Fibroblast of villous mesenchyme (primary cell): ENCODE data around the gene USP7. TPM values are rescaled to one million over a fixed set of nuclear protein-coding genes. Genes with fewer than 3 reads are reported as not detected.
"Not testable (repeated sequence)": the region's sequence is repeated elsewhere in the genome, so short reads cannot be mapped to it uniquely, and the experiment has no call there.

Experiments
- DNase-seq: peaks from one replicate; pipeline ENCODE4 v3.0.0-alpha.2; 2010; ENCODE audit warnings: low read depth
- H3K4me3 ChIP-seq: 2 replicates; pipeline ENCODE4 v1.5.1; 2011; ENCODE audit warnings: low read depth, mild to moderate bottlenecking, low read length
- total RNA-seq: library from RNA; depleted of rRNA; stranded (reverse); fragments of >200 nt; gene quantifications from 2 replicates; pipeline ENCODE4 v1.2.3, GENCODE V29; 2012
- TF ChIP-seq, protein P1 (sequence below): IDR thresholded peaks from 2 replicates; pipeline ENCODE4 v1.5.1; 2012; ENCODE audit warnings: low read depth, mild to moderate bottlenecking, low read length; ENCODE audit not compliant: insufficient read depth

The USP7 gene
- total RNA-seq, 1 donor: 54.4 TPM

DNA sequence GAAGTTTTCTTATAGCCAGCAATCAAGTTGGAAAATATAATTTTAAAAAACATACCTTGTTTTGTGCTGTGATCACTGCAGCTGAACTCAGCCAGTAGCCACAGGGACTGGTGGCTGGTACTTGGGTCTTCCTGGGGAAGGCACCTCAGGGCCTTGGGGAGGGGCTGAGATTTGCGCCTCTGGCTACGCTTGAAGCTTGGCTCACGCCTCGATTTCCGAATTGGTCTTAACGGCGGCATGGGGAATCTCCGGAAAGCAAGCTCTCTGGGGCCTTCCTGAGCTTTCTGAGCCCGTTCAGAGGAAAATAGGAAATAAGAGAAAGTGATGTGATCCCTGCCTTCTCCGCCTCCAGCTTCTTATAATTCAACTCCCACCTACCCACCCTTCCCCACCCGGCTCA lies 11.3 kb upstream of the USP7 start:
- TF ChIP-seq, protein P1, sequence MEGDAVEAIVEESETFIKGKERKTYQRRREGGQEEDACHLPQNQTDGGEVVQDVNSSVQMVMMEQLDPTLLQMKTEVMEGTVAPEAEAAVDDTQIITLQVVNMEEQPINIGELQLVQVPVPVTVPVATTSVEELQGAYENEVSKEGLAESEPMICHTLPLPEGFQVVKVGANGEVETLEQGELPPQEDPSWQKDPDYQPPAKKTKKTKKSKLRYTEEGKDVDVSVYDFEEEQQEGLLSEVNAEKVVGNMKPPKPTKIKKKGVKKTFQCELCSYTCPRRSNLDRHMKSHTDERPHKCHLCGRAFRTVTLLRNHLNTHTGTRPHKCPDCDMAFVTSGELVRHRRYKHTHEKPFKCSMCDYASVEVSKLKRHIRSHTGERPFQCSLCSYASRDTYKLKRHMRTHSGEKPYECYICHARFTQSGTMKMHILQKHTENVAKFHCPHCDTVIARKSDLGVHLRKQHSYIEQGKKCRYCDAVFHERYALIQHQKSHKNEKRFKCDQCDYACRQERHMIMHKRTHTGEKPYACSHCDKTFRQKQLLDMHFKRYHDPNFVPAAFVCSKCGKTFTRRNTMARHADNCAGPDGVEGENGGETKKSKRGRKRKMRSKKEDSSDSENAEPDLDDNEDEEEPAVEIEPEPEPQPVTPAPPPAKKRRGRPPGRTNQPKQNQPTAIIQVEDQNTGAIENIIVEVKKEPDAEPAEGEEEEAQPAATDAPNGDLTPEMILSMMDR: no peak
- no peak for DNase-seq
- no peak overlapping the region for H3K4me3 ChIP-seq

DNA sequence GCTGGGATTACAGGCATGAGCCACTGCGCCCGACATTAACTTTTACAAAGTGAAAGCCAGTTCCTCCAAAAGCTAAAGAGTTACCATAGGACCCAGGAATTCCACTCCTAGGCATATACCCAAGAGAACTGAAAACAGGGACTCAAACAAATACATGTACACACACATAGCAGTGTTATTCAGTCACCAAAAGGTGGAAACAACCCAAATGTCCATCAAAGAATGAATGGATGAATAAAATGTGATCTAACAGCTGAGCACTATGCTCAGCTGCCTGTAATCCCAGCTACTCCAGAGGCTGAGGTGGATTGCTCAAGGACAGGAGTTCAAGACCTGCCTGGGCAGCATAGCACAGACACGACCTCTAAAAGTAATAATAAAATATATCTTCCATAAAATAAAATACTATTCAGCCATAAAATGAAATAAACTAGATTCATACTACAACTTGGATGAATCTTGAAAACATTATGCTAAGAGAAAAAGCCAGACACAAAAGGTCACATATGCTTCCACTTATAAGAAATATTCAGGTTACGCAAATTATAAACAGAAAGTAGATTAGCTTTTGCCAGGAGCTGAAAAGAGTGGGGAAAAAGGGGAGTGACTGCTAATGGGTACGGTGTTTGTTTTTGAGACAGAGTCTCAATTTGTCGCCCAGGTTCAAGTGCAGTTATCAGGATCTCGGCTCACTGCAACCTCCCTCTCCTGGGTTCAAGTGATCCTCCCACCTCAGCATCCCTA lies 9.3 kb upstream of the USP7 start:
- TF ChIP-seq, protein P1: no peak
- peak; percentile 83 for DNase-seq
- no peak overlapping the region for H3K4me3 ChIP-seq

DNA sequence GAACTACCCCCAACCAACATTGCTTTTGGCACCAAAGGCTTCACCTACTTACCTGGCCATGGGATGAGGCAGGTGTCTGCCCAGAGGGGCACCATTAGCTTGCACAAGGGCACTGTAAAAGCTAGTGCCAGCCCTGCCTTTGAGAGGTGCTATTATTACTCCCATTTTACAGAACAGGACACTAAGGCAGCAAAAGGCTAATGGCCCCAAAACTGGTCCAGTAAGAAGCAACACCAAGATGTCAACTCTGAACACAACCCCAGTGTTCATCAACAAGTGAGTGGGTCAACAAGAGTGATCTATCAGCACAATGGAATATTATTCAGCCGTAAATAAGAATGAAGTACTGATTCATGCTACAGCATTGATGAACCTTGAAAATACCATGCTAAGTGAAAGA lies 7.7 kb upstream of the USP7 start:
- TF ChIP-seq, protein P1: no peak
- H3K4me3 ChIP-seq: no peak overlapping the region
- no peak for DNase-seq

DNA sequence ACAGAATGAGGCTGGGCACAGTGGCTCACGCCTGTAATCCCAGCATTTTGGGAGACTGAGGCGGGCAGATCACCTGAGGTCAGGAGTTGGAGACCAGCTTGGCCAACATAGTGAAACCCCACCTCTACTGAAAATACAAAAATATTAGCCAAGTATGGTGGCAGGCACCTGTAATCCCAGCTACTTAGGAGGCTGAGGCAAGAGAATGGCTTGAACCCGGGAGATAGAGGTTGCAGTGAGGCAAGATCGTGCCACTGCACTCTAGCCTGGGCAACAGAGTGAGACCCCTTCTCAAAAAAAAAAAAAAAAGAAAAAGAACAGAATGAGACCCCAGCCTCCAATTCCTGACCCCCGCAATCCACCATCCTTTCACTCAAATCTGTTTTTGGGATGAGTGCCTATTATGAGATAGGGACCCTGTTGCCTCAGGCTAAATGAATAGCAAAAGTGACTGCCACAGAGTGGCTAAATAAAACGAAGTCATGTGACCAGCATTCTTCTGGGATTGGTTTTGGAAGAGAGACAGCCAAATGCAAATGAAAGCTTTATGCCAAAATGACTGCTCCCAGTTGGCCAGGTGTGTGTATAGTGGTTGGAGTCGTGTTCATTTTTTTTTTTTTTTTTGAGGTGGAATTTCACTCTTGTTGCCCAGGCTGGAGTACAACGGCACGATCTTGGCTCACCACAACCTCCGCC lies 5.6 kb upstream of the USP7 start:
- DNase-seq, H3K4me3 ChIP-seq: not testable (repeated sequence)

DNA sequence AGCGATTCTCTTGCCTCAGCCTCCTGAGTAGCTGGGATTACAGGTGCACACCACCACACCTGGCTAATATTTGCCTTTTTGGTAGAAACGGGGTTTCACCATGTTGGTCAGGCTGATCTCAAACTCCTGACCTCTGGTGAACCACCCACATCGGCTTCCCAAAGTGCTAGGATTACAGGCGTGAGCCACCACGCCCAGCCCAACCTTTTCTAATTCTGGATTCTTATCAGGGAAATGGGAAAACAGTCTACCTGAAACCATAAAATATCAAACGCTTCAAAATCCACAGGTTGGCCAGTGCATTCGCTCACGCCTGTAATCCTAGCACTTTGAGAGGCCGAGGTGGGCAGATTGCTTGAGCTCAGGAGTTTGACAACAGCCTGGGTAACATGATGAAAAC lies 4.3 kb upstream of the USP7 start:
- H3K4me3 ChIP-seq, DNase-seq: not testable (repeated sequence)

DNA sequence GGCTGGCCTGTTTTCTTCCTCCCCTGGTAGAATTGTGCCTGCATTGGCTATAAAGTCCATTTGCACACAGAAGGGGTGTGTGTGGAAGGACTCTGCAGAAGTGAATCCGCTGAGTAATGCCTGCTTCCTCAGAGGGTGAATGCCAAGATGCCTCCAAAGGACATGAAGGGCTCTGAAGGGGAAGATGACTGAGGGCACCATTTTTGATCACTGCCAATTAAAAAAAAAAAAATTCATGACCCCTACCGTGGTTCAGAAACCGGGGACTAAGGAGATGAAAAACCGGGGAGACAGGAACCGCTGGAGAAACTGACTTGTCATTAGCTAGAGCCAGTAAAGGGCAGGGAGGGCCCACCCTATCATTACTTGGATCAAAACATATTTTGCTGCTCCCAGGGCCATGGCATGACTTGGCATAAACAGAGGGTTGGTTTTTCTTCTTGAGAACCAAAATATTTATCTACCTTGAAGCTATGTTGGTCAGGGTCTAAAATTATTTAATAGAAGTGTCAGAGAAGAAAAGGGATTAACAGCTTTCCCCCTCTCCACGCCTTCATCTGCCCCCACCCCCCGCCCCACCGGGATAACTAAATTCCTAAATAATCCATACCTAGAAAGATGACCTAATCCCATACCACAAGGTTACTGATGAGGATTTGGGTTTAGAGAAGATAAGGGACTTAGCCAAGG lies 3.6 kb upstream of the USP7 start:
- H3K4me3 ChIP-seq: no peak overlapping the region
- TF ChIP-seq, protein P1: no peak
- no peak for DNase-seq

DNA sequence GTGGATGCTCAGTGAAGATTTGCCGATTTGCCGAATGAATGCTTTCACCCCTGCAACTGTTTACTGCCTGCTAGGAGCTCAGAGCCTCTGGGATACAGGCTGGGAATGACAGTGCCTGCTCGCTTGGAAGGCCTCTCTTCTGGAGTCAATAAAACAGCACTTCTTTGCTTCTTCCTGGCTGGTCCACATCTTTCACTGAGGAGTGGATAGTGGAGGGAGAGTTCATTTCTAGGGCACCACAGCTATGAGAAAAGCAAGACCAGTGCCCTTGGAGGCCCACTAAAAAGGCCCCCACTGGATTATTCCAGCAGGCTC lies 3.1 kb upstream of the USP7 start:
- no peak for DNase-seq
- TF ChIP-seq, protein P1: no peak
- H3K4me3 ChIP-seq: no peak overlapping the region
